DMS53 (cell line): Measurements from ENCODE around the gene CALM1.
"Not testable (repeated sequence)": the region's sequence is repeated elsewhere in the genome, so short reads cannot be mapped to it uniquely, and the experiment has no call there.

ENCODE experiments used
- DNase-seq: peaks from one replicate; lab custom pipeline; 2025; lab: John Stamatoyannopoulos, UW

Gene CALM1

DNA sequence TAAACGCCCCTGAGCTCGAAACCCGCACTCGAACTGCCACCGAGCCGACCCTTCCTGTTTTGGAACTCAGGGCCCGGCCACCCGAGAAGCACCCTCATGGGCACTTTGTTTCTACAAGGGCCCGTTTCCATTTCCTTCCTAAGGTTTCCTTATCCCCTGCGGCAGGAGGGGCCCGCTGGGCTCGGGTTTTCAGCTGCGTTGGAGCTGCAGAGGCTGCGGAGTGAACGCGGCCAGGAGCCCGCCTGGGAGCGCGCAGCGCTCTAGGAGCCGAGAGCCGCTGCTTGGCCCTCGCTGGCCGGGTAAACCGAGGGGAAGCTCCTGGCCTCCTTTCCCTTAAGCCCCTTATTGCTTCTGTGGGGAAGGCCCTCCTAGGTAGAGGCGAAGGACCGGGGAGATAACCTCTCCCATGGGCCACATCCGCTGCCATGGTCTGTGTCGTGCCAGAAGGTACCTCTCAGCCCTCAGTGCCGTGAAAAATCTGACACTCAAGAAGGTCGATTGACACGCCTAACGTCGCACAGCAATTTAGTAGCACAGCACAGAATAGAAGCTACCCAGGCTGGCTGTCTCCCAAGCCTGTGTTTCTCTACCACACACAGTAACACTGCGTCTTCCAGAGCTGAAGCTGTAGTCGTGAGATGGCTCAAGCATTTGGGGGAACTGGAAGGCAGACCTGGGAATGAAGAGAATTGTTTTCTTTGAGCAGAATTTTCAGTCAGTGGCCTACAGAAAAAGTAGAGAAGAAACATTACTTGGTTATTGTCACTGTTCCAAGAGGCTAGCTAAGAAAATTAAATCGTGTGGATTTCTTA, 12.9 kb upstream of the CALM1 start:
- peak; percentile 84 for DNase-seq

DNA sequence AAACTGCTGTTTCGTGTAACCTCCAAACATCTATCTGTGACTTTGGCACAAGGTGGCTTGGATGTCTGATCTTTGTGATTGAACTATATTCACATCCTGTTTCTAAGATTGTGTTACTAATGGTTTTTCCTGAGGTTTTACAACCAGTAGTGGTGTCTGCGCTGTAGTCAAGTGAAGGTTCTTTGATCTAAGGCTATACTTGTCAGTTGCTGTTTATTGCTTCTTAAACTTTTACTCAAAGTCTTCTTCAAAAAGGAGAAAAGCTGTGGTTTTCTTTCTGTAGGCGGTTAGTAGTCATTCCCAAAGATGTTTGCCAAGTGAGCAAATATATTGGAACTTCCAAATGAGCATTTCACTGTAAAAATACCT, 12.3 kb upstream of the CALM1 start:
- DNase-seq = no peak

DNA sequence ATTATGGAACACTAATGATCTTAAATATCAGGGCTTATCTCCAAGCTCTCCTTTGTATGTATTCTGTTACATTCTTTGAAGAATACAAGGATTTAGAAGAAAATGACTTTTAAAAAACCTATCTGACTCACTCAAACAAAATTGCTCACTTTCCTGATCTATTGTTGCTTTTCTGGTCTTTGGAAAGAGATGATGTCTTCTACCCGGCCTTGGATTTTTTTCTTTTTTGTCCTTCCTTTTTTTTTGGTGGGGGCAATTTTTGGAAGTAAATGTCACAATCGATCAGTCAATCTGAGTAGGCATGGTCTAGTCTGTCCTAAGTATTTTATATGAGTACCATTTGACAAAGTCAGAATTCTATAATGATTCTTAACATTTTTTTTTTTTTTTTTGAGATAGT, 10.5 kb upstream of the CALM1 start:
- no peak for DNase-seq

DNA sequence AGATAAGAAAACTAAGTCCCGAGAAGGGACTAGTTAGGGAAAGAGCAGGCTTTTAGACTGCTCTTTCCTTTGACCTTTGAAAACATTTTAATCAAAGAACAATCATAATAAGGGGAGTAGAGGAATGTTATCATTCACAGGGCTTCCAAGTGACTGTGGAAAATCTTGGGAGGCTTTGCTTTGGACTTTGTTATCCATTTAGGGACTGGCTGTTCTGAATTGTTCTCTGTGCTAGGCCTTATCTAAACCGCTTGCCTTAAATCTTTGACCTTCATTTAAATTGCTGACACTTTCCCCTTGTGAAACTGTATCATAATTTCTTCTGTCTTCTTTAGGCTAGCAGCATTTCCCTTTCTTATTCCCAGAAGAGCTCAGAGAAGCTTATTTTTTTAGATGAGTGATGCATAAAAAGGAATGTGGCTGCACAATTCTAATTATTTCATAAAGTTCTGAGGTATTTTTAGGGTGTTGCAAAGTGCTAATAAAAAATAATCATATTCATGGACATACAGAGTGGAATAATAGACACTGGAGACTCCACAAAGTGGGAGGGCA, 9.5 kb upstream of the CALM1 start:
- no peak for DNase-seq

DNA sequence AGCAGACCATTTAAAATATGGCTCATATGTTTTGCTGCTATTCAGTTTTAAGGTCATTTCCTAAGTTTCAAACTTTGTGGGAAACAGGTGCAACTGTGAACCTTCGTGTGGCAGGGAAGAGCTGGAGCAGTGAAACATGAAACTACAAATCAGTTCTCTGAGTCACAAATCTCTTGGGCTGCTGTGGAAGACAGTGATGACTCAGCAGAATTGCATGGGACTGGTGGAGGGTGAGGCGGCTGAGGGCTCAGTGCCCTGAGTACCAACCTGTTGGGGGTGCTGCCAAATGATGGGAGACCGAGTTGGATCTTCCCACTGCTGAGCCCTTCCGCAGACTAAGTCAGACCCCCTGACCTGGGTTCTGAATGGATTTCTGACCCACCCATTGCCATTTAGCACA, 8.4 kb upstream of the CALM1 start:
- peak; percentile 44 for DNase-seq

DNA sequence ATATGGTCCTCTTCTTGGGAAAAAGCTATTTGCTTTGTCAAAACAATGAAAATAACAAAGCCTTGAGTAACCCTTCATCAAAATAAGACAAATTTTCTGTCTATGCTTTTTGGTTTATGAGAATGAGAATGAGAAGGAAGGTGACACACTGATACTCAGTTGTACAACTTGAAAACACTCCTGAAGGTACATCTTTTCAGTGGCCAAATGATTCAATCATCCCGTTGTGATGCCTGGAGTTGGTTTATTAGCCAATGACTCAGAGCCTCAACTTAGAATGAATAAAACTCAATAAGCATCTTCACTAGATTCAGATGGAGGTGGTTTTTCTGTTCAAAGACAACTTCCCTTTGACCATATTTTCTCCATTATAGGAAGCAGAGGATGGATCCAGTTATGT, 7.8 kb upstream of the CALM1 start:
- no peak for DNase-seq

DNA sequence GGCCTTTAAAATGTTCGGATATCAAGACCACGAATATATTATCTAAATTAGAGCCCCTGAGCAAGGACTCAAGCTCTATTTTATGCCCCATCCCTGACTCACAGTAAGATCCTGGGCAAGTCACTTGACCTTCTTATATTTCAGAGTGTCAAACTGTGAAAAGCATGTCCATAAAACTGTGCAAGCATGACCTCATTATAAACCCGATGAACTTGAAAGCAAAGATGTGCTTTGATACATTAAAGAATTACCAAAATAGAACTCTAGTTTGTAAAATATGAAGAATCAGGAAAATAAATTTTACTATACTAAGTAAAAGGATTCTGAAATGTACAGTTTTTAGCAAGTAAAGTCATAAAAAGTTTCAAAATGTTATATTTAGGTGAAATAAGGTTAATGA, 2.9 kb upstream of the CALM1 start:
- no peak for DNase-seq

DNA sequence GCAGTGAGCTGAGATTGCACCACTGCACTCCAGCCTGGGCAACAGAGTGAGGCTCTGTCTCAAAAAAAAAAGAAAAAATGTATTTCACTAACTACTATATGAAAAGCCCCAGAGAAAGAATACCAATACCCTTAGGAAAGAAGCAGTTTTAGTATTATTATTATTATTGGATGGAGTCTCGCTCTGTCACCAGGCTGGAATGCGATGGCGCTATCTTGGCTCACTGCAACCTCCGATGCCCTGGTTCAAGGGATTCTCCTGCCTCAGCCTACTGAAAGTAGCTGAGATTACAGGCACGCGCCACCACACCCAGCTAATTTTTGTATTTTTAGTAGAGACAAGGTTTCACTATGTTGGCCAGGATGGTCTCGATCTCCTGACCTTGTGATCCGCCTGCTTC, 2.0 kb upstream of the CALM1 start:
- not testable (repeated sequence) for DNase-seq

DNA sequence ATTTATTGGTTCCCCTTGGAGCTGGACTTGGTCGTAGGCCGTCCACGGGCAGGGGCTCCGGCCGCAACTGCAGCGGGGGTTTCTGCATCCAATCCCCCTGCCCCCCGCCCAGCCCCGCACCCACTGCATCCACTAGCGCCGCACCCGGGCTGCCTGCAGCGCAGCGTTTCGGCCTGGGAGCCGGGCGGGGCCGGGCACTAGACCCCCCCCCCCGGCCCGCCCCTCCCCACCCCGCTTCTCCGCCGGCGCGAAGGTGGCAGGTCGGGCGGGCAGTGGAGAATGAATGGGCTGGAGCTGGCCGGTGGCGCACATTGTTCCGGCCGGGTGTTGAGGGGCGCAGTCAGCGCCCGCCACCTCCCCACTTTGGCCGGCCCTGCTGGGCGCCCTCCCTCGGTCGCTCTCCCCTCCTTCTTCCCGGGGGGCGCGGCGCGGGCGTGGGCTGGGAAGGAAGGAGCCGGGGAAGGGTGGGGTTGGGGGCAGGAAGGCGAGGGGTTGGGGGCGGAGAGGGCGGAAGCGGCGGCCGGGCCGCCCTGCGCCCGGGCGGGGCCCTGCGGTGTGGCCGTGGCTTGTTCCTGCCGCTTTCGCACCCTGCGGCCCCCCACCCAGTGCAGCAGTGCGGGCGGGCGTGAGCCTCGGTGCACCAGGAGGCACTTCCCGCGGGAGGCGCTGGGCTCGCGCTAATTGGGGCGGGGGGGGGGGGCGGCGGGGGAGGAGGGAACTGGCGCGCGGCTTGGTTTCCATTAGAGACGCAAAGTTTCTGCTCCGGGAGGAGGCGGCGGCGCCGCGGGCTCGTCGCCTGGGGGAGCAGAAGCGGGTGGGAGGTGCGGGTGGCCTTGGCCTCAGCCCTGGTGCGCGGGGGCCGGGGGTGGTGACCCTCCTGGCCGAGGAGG, 841 bp downstream of the CALM1 start:
- peak; percentile 71 for DNase-seq

DNA sequence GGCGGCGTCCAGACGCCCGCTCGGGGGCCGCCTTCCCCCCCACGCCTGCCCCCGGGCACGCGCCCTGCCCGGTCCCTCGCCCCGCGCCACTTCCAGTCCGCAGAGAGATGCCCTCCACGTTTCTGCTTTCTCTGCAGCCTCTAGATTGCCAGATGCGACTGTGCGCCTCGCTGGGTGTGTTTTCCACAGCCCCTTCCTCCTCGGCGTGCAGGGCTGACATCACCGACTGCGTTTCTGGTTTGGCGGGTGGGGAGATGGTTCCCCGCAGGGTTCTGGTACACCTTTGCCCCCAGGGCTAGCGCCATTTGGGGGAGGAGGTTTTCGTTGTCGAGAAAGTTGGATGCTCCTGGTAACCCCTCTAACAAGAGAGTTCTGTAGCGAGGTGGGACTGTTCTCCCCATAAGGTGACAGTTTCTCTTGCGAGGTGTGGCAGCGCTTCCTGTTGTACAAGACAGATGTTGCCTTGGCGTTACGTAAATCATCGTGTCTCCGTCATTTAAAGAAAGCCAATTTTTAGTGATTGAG, 1.5 kb downstream of the CALM1 start:
- DNase-seq = peak; percentile 69

DNA sequence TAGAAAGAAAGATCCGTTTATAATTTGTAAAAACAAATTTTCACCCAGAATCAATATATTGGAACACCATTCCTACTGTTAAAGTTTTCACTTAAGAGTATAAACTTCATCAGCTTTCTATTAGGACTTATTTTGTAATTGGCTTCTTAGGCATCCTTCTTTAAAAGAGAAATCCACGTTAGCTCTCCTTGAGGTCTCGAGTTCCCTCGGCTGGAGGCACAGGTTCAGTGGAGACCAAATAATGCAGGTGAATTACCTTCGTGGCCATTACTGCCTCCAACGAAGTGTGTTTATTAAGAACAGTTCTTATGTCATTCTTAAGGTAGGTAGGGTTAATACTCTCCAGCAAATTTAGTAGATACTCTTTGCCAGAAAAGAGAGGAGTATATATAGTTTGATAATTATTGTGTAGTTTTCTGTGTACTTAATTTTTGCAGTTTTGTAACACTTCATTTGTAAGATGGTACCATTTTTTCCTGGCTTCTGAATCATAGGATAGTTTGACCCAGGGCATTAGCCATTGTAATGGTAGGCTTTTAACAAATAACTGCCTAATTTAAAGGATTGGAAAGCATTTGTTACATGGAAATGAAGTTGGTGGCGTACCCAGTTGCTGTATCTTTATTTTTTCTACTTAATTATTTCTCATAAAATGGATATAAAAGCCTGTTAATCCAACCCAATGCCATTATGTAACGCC, 2.2 kb downstream of the CALM1 start:
- peak; percentile 39 for DNase-seq

DNA sequence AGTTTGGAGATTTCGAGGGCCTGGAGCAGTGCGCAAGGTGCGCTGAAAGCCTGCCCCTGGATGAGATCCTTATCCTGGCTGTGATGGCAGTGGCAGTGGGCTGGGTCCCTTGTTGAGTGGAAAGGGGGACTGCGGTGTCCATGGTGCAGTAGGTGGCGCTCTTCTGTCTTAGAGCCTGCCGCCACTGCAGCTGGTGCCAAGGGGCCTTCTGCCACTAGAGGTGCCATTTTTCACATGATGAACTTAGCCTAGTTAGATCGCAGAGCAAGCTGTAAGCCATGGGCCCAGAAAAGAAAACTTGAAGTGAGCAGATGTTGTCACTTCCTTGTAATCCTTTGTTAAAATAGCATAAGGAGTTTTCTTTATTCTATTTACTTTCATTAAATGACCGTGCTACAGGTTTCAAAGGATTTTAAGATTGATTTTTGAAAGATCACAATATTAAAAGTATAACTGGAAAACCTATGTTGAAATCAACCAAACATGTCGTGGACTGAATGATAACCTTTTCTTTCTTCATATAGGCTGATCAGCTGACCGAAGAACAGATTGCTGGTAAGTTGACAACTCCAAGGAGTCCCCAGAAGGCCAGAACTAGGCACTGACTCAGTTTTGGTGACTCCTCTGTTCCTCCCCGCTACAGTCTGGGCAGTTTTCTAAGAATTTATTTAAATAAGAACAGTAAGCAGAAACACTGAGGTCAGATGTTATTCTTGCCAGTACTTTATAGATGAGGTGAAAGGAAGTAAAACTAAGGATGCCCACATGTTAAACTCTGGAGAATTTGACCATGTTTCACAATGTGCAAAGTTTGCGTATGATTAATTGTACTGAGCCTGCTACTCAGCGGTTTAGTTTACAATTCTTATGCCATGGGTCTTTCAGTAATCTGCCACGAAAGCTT, 3.0 kb downstream of the CALM1 start:
- DNase-seq = peak; percentile 94

DNA sequence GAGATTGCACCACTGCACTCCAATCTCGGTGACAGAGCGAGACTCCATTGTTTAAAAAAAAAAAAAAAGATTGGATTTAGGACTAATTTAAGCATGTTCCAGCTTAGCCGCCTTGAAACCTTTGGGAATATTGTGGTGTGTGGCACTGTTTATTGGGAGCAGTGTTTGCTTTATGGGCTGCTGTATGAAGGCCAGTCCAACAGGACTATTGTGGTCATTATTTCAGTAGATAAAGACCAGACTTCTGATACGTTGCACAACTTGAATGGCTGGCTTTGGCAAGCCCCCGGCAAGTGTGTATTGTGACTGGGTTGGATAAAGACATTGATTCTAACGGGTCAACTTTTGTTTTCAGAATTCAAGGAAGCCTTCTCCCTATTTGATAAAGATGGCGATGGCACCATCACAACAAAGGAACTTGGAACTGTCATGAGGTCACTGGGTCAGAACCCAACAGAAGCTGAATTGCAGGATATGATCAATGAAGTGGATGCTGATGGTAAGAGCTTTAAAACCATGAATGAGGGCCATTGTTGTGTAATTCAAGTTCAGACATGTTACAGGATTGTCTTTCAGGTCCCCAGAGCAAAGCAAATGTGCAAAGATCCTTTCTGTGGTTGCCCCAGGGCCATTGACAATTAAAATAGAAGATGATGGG, 4.2 kb downstream of the CALM1 start:
- no peak for DNase-seq

DNA sequence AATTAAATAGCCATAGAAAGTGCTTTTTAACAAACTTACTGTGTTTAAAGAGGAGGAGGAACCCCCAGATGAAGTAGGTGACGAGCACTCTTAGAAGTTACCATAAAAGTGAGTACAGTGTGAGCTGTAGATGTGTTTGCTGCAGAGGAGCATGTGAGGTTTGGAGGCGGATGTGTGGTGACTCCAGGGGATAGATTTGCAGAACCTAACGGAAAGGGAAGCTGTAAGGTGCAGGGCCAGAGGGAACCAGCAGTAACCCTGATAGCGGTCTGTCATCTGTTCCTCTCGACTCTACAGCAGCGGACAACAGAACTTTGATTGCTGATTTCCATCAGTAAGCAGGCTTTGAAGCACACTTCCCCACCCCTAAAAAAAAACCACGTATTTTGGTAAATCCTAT, 5.2 kb downstream of the CALM1 start:
- DNase-seq = no peak

DNA sequence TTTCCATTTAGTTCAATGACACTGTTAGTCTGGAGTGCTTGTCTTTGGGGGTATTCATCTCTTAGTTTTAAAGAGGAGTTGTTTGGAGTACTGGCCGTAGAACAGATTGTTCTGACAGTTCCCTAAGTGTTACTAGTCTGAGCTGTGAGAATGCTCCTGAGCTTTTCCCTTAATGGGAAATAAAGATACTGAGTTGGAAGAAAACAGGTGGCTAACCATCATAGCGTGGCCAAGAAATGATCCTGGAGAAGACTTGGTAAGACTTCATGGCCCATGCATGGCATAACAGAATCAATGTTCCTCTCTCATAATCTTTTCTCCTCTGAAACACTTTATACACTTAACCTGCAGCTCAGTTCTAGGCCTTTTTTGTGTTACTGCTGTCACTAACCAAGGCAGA, 6.2 kb downstream of the CALM1 start:
- no peak for DNase-seq

DNA sequence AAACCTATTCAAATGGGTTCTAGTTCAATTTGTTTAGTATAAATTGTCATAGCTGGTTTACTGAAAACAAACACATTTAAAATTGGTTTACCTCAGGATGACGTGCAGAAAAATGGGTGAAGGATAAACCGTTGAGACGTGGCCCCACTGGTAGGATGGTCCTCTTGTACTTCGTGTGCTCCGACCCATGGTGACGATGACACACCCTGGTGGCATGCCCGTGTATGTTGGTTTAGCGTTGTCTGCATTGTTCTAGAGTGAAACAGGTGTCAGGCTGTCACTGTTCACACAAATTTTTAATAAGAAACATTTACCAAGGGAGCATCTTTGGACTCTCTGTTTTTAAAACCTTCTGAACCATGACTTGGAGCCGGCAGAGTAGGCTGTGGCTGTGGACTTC, 8.3 kb downstream of the CALM1 start:
- DNase-seq = peak; percentile 42

DNA sequence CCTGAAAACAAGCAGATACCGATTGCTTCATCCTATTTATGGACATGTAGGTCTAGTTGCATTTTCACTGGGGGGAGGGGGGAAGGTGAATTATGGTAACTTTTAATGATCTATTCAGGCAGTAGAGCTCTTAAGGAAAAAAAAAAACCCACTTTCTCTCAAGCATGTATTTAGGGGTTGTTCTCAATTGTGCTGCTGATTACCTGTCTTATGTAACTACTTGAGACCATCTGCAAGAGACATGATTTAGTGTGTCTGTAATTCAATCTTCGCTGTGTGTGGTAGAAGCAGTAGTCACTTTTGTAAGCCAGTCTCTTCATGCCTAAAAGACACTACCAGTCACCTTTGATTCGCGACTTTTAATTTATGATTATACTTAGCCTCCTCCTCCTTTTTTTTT, 8.9 kb downstream of the CALM1 start:
- DNase-seq = no peak

DNA sequence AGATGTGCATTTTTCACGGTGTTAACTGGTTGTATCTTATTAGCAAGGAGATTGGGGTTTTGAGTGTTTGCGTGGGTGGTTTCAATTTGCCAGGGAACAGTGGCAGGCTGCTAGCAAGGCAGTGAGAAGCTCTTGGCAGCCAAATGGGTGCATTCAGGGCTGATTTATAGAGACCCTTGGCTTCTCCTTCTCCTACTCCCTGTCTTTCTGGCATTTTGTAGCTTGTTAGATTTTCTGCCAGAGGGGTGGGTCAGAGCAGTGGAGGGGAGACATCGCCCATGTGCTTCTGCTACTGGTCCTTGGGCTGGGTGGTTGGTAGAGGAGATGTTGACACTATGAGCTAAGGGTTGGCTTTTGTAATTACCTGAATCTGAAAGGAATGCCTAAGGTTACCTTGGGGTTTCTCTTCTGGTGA, 9.6 kb downstream of the CALM1 start:
- DNase-seq = no peak

DNA sequence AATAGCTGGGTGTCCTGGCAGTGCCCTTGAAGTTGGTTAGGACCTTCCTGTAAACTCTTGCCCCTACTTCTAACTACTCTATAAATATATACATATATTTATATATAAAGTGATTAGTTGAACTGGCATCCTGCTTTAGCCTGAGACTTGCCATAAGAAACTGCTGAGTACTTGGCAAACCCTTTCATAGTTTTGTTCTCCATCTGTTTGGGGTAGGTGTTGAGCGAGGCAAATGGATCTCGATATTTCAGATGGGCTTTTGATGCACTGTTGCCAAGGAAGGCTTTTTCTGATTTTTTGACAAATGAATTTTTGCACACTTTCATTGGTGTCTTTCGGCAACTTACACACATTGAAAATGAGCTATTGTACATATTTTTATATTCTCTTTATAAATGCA, 10.4 kb downstream of the CALM1 start:
- DNase-seq = no peak

DNA sequence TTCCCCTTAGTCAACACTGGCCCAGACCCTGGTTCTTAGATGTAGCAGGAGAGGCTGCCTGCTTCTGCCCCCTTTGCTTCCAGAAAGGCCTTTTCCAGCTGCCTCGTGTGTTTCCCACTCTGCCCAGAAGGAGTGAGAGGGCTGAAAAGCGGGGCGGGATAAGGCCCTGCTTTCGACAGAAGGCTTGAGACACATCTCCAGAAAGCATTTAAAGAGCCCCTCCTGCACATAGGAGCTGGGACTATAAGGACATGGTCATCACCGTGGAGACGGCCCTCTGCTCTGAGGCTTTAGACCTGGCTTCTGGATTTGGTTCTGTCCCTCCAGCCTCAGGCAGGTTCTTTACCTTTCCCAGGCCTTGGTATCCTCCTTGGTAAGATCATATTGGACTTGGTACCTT, 11.9 kb downstream of the CALM1 start:
- DNase-seq = no peak
